K562 (cell line): Measurements from ENCODE around the gene PTBP3. TPM values are rescaled to one million over a fixed set of nuclear protein-coding genes. Genes with fewer than 3 reads are reported as not detected.

Experiments used
- ARID2 ChIP-seq: fragments of 450-650 bp; IDR thresholded peaks from 2 replicates; pipeline ENCODE4 v1.6.1; 2017; ENCODE audit warnings: antibody characterized with exemption, mild to moderate bottlenecking
- BRD9 ChIP-seq: fragments of 450-650 bp; IDR thresholded peaks from 2 replicates; pipeline ENCODE4 v1.6.1; 2018; ENCODE audit warnings: low read depth; ENCODE audit not compliant: partially characterized antibody
- CEBPB ChIP-seq: fragments of 450-650 bp; IDR thresholded peaks from 2 replicates; pipeline ENCODE4 v1.6.1; 2016; ENCODE audit warnings: missing genetic modification characterization, missing compliant biosample characterization
- CLOCK ChIP-seq: fragments of 250-450 bp; sonication (Bioruptor Pico); IDR thresholded peaks from 2 replicates; pipeline ENCODE4 v1.4.0; 2020; ENCODE audit warnings: mild to moderate bottlenecking, moderate library complexity, borderline replicate concordance
- EP300 ChIP-seq: IDR thresholded peaks from 2 replicates; pipeline ENCODE4 v1.6.1; 2012; ENCODE audit warnings: low read length, improper control_type of control experiment
- EP400 ChIP-seq: fragments of 450-650 bp; IDR thresholded peaks from 2 replicates; pipeline ENCODE4 v1.6.1; 2017; ENCODE audit warnings: antibody characterized with exemption, mild to moderate bottlenecking, moderate library complexity
- ERF ChIP-seq: fragments of 450-650 bp; formaldehyde crosslinking; IDR thresholded peaks from 2 replicates; pipeline ENCODE4 v1.4.0; 2020; ENCODE audit warnings: mild to moderate bottlenecking, mixed read lengths
- POLR2H ChIP-seq: IDR thresholded peaks from 2 replicates; pipeline ENCODE4 v1.6.1; 2016; ENCODE audit warnings: missing genetic modification characterization, low read depth, mild to moderate bottlenecking, control low read depth, missing compliant biosample characterization, moderate library complexity
- POU5F1 ChIP-seq: fragments of 150-350 bp; IDR thresholded peaks from 2 replicates; pipeline ENCODE4 v1.6.1; 2014; ENCODE audit warnings: borderline replicate concordance, low read length, low read depth, mild to moderate bottlenecking; ENCODE audit not compliant: partially characterized antibody
- TAF7 ChIP-seq: fragments of 450-650 bp; IDR thresholded peaks from 2 replicates; pipeline ENCODE4 v1.6.1; 2016; ENCODE audit warnings: missing genetic modification characterization, missing compliant biosample characterization
- THAP7 ChIP-seq: fragments of 250-450 bp; sonication (Bioruptor Pico); IDR thresholded peaks from 2 replicates; pipeline ENCODE4 v1.5.0; 2021
- USF1 ChIP-seq: sonication (generic); formaldehyde crosslinking; IDR thresholded peaks from 2 replicates; pipeline ENCODE4 v1.9.0; 2022; ENCODE audit warnings: mild to moderate bottlenecking, missing genetic modification reagents
- ZC3H4 ChIP-seq: sonication (generic); formaldehyde crosslinking; IDR thresholded peaks from 2 replicates; pipeline ENCODE4 v1.9.0; 2021; ENCODE audit warnings: missing genetic modification reagents, borderline replicate concordance
- ZNF143 ChIP-seq: sonication (generic); formaldehyde crosslinking; IDR thresholded peaks from 2 replicates; pipeline ENCODE4 v1.9.0; 2022; ENCODE audit warnings: mild to moderate bottlenecking, missing genetic modification reagents
- ZNF586 ChIP-seq: fragments of 450-650 bp; formaldehyde crosslinking; conservative IDR thresholded peaks from 2 replicates; pipeline ENCODE4 v1.4.0; 2020; ENCODE audit warnings: mild to moderate bottlenecking, moderate library complexity
- polyA plus RNA-seq, 8 experiments: library from polyadenylated mRNA; depleted of rRNA in 4 of 8; stranded (reverse) in 5 of 8; unstranded in 3 of 8; fragments of >200 nt; fragmentation: Nextera tagmentation in 2 of 8; fragmentation: Illumina TruSeq in 1 of 8; extraction: Ambion mirVana in 2 of 8; extraction: Trizol in 1 of 8; gene quantifications; 2 replicates each; pipeline versions ENCODE4 v1.2.1 to v1.2.3, GENCODE V29; 2011 to 2014; ENCODE audit warnings: inconsistent platforms in 1 of 8, missing spikeins in 1 of 8
- total RNA-seq, 7 experiments: library from RNA; depleted of rRNA in 6 of 7; stranded (reverse); fragments of >200 nt in 6 of 7; fragmentation: Illumina TruSeq in 2 of 7; extraction: Trizol in 2 of 7; gene quantifications; 2 replicates each; pipeline versions ENCODE4 v1.2.1 to v1.2.3, GENCODE V29; 2011 to 2021; ENCODE audit warnings: low replicate concordance in 1 of 7

The PTBP3 gene
- total and polyA plus RNA-seq, 9 of the 15 experiments (the other 6 are each of a cell fraction or from before 2014, with no cell fraction given) = 22.4 to 132 (median 68.0) TPM

- TF ChIP-seq USF1 (CRISPR knock-in tag) = no peak
- TF ChIP-seq CEBPB (tag) = no peak; the same call in 1 of the 2 replicates
- no peak for TF ChIP-seq ZNF143 (CRISPR knock-in tag)
- no peak for TF ChIP-seq ZC3H4 (CRISPR knock-in tag)
- no peak for TF ChIP-seq POLR2H (tag)
- TF ChIP-seq TAF7 (tag) = 0 out of 2 replicates have a peak, but pooled peaks have one; percentile 10
- TF ChIP-seq BRD9 = peak; percentile 43
- no peak for TF ChIP-seq THAP7
- 0 out of 2 replicates have a peak, but pooled peaks have one; percentile 5 for TF ChIP-seq EP300
- TF ChIP-seq EP400 = 0 out of 2 replicates have a peak, but pooled peaks have one; percentile 6
- TF ChIP-seq ARID2 = no peak
- no peak for TF ChIP-seq CLOCK
- TF ChIP-seq ZNF586 (CRISPR knock-in tag) = no peak
- TF ChIP-seq ERF (CRISPR knock-in tag) = no peak
- TF ChIP-seq POU5F1 = no peak
Measured at GRCh38 chr9:112377087-112377486, 43.7 kb upstream of the PTBP3 start (continued).
